ENCODE data around the gene RMND5B.

GRCh38 chr5:178086266-178086665 is 44.5 kb upstream of the RMND5B start:
- no peak for TF ChIP-seq RNF2 (conservative IDR thresholded peaks at IDR 0.05; ENCODE audit: low read depth)
- TF ChIP-seq ZC3H4 (CRISPR knock-in tag; IDR thresholded peaks at IDR 0.05; ENCODE audit: borderline replicate concordance): no peak
- no peak for TF ChIP-seq TCF7L2 (IDR thresholded peaks at IDR 0.05; ENCODE audit: low read depth, low read length)
- TF ChIP-seq HCFC1 (IDR thresholded peaks at IDR 0.05; ENCODE audit: low read depth, low read length): no peak
- no peak for TF ChIP-seq RARG (CRISPR knock-in tag; IDR thresholded peaks at IDR 0.05; ENCODE audit: low read depth)
- TF ChIP-seq ZNF530 (CRISPR knock-in tag; IDR thresholded peaks at IDR 0.05; ENCODE audit: low read depth): no peak
- no peak for TF ChIP-seq ZSCAN22 (CRISPR knock-in tag; IDR thresholded peaks at IDR 0.05)
- no peak for TF ChIP-seq MAFK (conservative IDR thresholded peaks at IDR 0.05 in 1 of 2, IDR thresholded peaks at IDR 0.05 in 1 of 2; ENCODE audit: low read length in 2 of 2)
- no peak for TF ChIP-seq HOXD1 (CRISPR knock-in tag; IDR thresholded peaks at IDR 0.05)
- TF ChIP-seq, protein P1, sequence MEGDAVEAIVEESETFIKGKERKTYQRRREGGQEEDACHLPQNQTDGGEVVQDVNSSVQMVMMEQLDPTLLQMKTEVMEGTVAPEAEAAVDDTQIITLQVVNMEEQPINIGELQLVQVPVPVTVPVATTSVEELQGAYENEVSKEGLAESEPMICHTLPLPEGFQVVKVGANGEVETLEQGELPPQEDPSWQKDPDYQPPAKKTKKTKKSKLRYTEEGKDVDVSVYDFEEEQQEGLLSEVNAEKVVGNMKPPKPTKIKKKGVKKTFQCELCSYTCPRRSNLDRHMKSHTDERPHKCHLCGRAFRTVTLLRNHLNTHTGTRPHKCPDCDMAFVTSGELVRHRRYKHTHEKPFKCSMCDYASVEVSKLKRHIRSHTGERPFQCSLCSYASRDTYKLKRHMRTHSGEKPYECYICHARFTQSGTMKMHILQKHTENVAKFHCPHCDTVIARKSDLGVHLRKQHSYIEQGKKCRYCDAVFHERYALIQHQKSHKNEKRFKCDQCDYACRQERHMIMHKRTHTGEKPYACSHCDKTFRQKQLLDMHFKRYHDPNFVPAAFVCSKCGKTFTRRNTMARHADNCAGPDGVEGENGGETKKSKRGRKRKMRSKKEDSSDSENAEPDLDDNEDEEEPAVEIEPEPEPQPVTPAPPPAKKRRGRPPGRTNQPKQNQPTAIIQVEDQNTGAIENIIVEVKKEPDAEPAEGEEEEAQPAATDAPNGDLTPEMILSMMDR (CRISPR knock-in tag; IDR thresholded peaks at IDR 0.05): no peak
- no peak for TF ChIP-seq POLR2A (IDR thresholded peaks at IDR 0.05; ENCODE audit: insufficient read depth in 1 of 2, low read depth in 2 of 2, low read length in 2 of 2)
- TF ChIP-seq ZNF263 (CRISPR knock-in tag; IDR thresholded peaks at IDR 0.05): no peak
- no peak for TF ChIP-seq ETV5 (CRISPR knock-in tag; IDR thresholded peaks at IDR 0.05; ENCODE audit: borderline replicate concordance)

Measured in HepG2 (cell line).